ENCODE data around the gene JOSD2.
"Not testable (repeated sequence)": the region's sequence is repeated elsewhere in the genome, so short reads cannot be mapped to it uniquely, and the experiment has no call there.

The JOSD2 gene

DNA sequence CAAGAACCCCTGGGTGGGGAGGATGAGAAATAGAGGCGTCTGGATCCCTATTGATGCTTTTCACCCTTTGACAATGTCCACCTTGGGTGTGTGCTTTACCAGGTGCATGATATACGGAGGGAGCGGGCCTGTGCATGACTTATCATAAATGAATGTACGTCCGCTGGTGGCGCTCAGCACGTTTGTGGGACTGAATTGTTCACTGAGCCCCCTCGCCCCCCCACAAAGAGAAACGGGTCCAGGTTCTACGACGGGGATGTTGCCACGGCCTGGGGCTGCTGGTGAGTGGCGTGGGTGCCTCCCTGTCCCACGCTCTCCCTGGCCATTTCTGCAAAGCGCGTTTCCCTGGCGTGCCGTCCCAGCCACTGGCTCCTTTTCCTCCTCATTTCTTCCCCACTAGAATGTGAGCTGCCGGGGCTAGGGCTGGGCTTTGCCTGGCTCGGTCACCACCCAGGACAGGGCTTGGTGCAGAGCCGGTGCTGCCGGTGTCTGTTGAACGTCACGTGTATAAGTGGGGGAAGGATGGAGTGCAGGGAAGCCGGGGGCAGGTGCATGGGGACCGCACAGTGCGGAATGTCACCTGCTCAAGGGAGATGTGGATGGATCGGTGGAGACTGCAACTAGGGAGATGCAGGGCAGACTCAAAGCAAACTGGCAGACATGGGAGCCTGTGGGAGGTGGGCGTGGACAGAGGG is 35.7 kb upstream of the JOSD2 start:
- DNase-seq: no peak

DNA sequence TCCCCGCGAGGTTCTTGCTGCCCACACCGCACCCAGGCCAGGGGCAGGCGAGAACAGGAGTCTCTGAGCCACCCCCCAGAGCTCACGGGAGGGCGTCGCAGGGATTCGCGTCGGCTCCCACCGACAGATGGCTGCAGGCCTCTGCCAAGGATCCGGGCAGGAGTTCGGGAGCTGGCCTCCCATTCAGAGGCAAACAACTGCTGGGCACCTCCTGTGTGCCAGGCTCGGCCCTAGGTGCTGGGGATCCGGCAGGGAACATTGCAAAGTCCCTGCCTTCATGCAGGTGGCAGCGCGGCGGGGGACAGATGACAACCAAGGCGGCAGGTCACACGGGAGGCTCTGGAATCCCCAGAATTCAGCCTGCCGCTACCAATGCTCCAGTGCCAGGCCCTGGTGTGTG is 32.0 kb upstream of the JOSD2 start:
- DNase-seq: no peak

DNA sequence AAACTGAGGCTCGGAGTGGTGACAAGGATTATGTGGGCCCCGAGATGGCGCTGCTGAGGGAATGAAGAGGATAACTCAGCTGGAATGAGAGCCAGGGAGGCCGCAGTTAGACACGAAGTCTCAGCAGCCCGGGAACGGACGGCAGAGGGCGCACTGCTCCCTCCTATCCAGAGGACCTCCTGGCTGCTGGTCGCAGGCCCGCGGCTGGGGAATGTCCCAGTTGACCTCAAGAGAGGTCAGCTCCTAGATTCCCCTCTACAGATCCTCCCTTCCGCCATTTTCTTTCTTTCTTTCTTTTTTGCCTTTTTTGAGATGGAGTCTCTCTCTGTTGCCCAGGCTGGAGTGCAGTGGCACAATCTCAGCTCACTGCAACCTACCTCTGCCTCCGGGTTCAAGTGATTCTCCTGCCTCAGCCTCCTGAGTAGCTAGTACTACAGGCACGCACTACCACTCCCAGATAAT is 26.8 kb upstream of the JOSD2 start:
- DNase-seq: no peak

DNA sequence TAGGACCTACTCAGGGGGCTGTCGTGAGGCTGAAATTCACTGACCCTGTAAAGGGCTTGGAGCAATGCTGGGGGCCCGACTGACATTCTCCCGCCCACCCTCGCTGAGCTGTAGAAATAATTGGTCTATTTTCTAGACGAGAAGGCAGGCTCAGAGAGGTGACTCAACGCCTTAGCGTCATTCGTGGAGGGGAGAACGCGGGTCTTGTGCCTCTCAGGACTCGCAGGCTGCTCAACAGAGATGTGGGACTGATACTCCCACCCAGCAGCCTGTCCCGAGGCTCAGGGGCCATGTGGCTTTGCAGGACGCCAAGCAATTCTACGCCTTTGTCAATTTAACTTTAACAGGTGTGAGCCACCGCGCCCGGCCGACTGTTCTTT is 26.3 kb upstream of the JOSD2 start:
- no peak for DNase-seq

DNA sequence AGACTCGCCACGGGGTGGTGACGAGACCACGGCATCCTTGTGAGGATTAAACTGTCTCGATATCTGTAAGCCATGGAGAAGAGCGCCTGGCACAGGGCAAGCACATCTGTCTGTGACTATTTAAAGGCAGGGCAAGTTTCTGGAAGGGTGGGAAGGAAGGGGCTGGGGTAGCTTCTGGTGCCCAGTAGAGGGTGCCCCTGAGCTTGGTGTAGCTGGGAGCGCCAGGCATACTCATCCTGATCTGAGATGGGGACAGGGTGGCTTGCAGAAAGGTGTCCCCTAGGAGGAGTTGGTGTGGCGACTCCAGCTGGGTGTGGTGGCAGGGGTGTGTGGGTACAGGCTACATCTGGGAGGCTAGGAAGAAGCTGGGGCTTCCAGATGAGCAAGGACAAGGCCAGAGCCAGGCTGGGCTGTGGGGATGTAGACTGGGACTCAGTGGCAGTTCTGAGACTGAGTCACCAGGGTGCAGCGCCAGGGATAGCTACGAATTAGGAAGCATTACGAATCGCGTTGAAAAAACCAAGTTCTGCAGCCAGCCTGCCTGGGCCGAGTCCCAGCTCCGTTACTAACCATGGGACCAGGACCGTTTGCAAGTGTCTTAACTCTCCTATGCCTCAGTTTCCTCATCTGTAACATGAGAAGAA is 25.8 kb upstream of the JOSD2 start:
- no peak for DNase-seq

DNA sequence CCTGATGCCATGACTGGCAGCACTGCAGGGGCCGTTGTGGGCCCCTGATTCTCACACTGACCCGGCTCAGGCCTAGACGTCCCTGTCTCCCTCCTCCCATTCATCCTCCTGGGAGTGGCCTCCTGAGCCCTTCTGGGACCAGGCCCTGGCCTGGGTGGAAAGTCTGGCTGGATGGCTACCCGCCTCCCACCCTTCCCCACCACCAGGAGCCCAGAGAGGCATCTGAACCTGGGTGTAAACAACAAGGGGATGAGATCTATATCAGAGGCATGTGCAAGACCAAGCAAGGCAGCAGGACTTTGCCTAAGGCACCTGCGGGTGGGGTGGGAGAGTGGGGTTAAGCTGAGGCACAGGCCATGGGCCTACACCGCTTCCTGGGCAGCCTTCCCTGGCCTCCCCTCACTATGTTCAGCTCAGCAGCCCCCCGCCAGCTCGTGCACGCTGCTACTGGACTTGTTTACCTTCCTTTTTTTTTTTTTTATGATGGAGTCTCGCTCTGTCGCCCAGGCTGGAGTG is 24.7 kb upstream of the JOSD2 start:
- no peak for DNase-seq

DNA sequence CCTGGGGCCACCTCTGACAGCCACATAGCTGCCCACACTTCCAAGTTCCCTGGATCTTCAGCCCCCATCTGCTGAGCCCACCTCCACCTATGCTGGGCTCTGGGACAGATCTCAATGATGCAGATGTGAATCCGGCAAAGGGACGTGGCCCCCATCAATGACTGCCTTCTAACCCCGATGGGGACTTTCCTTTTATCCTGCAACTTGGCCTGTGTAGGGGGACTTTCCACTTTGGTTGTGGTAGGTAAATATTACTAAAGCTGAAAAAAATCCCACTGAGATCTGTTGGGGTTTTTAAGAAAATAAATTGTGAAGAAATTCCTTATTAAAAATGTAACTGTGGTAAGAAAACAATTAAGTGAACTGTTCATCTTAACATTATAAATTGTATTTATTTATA is 23.5 kb upstream of the JOSD2 start:
- DNase-seq: no peak

DNA sequence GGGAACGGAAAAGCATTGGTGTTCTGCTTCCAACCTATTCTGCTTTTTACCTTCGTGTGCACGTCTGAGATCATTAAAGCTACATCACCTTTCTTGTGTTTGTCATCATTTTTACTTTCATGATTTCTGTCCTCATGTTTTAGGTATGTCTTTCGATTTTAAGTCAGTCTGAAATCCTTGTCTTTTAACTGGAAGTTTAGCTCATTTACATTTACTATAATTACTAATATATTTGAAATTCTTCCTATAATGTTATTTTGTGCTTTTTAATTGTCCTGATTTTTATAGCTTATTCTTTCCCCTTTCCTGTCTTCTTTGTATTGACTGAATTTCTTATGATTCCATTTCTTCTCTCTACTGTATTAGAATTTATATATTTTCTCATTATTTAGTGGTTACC is 22.0 kb upstream of the JOSD2 start:
- no peak for DNase-seq

DNA sequence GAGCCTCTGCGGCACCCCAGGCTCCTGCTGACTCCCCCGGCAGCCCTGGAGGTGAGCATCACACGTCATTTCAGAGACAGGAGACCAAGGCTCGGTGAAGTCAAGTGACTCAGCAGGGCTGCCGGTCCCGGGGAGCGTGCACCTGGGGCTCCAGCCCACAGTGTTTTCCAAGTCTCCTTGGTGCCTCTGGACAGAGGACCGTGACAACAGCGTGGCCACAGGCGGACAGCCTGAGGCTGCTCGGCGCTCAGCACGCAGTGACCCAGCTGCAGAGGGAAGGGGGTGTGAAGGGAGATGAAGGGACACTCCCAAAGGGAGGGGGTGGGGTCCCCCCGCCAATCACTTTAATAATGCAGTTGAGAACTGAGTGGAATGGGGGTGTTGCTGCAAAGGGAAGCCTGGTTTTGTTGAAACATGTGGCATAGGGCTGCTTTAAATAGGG is 20.2 kb upstream of the JOSD2 start:
- DNase-seq: no peak

DNA sequence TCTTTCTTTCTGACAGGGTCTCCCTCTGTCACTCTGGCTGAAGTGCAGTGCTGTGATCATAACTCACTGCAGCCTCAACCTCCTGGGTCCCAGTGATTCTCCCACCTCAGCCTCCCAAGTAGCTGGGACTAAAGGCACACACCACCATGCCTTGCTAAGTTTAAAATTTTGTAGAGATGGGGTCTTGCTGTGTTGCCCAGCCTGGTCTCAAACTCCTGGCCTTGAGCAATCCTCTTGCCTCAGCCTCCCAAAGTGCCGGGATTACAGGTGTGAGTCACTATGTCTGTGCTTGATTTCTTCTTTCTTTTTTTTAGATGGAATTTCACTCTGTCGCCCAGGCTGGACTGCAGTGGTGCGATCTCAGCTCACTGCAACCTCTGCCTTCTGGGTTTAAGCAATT is 17.1 kb upstream of the JOSD2 start:
- DNase-seq: not testable (repeated sequence)

DNA sequence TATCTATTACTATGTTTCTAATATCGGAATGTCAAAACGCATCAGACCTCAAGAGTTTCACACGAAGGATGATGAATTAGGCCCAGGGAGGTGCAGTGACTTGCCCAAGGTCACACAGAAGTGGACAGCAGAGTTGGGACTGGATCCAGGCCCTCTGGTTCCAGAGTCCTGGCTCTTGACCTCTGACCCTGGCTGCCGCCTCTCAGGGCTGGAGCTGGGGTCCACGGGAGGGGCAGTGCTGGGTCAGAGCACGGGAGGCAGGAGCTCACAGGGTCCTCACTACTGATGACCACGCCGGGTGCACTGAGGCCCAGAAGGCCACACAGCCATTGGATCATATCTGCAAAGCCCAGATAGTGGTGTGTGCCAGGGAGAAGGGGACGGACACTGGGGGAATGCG is 11.9 kb upstream of the JOSD2 start:
- DNase-seq: no peak

DNA sequence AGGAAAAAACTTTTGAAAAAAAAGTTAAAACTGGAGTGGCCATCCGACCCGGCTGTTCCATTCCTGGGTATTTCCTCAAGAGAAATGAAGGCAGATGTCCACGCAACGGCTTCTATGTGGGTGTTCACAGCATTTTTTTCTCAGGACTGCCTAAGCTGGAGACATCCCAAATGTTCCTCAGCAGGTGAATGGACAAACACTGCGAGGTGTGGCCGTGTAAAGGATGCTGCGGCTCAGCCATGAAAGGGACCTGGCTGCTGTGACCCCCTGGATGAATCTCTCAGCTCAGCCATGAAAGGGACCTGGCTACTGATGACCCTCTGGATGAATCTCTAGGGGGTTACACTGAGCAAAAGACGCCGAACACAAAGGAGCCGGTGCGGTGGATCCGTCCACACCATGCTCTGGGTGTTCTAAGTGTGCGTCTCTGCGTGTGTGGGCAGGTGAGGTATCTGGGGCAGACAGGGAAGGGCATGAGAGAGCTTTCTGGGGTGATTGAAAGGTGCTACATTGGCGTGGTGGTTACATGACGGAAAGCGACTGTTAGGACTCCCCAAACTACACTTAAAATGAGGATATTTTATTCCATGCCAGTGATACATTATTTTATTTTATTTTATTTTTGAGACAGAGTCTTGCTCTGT is 10.0 kb upstream of the JOSD2 start:
- DNase-seq: no peak

DNA sequence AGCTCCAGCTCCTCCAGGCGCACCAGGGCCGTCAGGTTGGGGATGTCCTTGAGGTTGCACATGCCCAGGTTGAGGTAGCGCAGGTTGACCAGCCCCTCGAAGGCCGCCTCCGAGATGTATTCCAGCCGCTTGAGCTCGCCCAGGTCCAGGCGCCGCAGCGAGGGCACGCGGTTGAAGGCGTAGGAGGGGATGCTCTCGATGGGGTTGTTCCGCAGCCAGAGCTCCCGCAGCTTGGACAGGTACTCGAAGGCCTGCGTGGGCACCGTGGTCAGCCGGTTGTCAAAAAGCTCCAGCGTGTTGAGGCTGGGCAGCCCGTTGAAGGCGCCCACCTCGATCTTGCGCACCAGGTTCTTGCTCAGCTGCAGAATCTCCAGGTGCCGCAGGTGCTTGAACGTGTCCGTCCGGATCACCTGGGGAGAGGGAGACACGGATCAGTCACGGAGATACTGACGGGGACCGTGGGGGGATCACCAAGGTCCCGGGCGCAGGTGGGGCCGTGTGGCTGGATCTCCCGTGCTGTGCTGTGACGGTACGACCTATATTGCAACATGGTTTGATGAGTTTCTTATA is 8.1 kb upstream of the JOSD2 start:
- DNase-seq: no peak

DNA sequence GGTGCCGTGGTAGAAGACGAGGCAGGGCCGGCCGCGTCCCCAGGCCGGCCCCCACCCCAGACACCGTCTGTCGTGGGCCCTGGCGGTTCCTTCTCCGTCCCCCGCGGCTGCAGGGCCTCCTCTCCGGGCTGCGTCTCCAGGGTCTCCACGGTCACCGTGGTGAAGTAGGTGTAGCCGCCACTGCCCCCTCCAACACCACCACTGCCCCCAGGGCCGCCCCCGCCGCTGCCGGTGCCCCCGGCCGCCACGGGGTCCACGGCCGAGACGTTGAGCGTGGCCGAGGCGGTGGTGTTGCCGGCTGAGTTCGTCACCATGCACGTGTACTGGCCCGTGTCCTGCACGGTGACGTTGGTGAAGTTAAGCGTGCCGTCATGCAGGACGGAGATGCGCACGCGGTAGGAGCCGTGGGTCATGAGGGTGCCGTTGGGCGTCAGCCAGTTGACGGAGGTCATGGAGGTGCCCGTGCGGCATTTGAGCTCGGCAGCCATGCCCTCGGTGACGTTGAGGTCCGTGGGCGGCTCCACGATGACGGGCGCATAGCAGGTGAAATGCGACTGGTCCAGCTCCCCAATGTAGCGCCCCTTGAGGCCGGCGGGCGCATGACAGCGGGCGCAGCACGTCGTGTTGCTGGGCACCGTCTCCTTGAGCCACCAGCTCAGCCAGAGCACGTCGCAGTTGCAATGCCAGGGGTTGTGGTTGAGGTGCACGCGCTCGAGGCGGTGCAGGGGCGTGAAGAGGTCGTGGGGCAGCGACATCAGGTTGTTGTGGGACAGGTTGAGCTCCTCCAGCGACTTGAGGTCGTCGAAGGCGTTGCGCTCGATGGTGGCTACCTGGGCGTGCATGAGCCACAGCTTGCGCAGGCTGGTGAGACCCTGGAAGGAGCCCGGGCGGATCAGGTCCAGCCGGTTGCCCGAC is 7.4 kb upstream of the JOSD2 start:
- DNase-seq: no peak

DNA sequence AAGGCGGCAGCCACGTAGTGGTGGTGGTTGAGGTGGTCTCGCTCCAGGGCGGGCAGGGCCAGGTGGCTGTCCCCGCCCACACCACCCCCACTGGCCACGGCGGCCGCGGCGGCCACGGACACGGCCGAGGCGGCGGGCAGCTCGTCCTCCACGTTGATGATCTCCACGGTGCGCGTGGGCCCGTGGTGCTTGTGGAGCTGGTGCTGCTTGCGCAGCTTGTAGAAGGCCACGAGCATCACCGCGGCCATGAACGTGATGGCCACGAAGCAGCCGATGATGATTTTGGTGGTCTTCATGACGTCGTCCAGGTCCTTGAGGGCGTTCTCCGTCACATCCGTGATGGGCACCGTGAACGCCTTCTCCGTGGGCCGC is 6.7 kb upstream of the JOSD2 start:
- DNase-seq: no peak

DNA sequence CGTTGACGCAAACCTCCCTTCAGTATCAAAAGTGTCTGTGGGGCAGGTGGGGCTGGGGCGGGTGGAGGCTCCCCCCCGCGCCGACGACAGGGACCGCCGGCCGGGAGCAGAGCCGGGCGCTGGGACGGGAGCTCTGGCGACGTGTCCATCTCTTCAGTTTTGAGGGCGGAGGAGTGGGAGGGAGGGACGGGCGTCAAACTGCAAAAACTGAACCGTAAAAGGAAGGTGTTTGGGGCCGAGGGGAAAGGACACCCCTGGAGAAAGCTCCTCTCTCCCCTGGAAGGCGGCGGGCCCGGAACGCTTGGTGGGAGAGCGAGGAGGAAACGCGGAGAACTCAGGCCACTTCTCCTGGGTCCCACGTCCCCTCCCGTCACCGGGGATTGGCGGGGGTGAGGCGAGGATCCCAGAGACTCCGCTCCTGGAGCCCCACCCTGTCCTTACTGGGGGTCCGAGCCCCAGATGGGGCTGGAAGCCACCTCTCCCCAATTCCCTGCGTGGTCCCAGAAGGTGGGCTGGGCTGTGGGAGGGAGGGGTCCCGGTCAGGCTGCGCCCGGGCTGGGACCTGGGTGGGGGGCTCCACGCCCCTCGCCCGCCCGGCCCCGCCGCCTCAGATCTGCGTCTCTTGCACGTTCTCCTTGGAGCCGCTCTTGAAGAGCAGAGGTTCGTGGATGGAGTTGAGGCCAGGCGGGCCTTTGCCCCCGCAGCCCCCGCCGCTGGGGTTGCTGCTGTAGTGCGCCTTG is 6.1 kb upstream of the JOSD2 start:
- DNase-seq: no peak

DNA sequence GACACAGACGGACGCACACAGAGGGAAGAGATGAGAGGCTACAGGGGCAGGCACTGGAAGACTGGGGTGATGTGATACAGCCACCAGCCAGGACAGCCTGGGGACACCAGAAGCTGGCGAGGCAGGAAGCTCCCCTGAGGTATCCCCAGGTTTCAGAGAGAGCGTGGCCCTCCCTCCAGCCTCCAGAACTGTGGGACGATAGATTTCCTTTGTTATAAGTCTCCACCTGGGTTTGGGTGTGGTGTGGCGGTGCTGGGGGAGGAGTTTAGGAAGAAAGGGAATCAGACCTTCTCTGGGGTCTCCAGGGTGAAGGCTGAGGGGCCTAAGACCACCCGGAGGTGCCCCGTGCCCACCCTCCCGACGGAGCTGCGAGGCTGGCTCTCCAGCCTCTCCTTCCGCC is 5.5 kb upstream of the JOSD2 start:
- no peak for DNase-seq

DNA sequence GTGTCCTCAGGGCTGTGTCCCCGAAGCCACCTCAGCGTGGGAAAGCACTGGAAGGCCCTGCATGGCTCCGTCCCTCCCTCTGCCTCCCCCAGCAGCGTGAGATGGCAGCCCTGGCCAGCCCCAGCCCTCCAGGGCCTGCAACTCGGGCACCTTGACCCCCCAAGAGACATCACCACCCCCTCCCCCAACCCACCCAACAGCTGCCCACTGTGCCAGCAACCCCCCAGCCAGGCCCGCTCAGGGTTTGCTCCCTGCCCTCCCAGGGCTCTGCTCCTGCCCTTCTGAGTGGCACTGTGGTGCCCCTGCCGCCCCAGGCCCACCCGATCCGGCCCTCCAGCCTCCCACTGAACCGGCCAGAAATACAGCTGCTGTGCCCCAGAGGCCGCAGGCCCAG is 4.2 kb upstream of the JOSD2 start:
- DNase-seq: no peak

DNA sequence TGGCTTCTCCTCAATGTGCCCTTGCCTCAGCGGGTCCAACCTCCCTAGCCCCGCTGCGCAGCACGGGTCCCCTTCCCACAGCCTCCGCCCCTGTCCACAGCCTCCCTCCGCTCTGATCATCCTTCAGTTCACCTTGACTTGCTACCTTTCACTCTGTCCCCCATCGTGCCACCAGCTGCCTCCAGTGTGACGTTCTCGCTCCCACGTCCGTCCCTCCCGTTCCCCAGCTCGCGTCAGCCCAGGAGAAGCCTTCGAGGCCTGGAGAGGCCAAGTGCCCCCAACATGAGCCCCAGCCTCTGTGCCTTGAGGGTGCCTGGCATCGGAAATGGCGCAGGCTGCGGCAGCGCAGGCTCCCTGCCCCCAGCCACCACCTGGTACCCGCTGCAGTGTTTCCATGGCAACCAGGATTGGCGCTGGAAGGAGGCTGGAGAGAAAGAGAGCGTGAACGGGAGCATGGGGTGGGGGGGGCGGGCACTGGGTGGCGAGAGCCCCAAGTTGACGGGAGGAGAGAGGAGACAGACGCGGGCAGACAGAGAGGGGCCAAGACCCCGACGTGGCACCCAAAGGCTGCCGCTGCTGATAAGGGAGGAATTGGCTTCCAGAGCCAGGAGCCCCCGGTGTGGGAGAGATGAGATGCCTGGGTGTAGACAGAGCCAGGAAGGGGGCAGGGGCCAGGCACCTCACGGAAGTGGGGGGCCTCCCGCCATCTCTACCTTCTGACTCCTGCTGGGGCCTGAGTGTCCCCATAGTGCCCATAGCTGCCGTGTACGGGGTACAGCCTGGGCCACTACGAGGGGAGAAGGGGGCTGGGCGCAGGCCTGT is 3.6 kb upstream of the JOSD2 start:
- DNase-seq: peak; percentile 2

DNA sequence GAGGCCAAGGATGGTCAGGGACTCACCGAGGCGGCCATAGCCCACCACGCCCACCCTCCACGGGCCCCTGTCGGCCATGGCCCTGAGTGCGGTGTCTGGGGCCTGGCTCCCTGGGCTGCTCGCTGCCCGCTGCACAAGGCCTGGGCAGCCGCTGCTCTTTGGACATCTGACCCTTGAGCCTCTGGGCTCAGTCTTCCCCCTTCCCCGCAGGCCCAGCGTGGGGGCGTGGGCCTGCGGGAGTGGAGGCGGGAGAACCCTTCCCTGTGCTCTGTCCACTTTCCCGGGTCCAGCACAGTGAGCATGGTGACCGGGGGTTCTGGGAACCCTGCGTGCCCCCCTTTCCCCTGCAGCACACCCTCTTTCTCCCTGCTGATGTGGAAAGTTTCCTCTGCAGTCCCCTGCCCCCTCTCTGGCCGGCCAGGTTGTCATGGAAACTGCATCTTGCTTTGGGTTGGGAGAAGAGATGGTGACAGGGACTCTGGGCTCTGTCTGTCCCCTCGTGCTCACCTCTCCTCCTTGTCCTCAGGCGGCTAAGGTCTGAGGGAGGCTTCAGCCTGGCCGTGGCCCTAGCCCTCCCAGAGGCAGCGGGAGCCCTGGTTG is 2.9 kb upstream of the JOSD2 start, which contains the start of gene ASPDH:
Gene ASPDH (minus strand): TSS at position 168 of the 600 bp plus-strand sequence. CDS start 90 bp downstream, at position 78.
- DNase-seq: no peak
